Brain microvascular endothelial cell (primary cell): ENCODE results near the gene STX1A.
A peak's percentile ranks its signal among the peaks of the same experiment; 100 is the strongest.

ENCODE experiments used
- DNase-seq: peaks from one replicate; pipeline ENCODE4 v3.0.0-alpha.2; 2020
- H3K27ac ChIP-seq: fragments of 250-450 bp; sonication (Bioruptor Pico); 2 replicates; pipeline ENCODE4 v1.5.1; 2020; ENCODE audit warnings: mild to moderate bottlenecking, moderate library complexity
- H3K27me3 ChIP-seq: fragments of 250-450 bp; sonication (Bioruptor Pico); replicated peaks from 2 replicates; pipeline ENCODE4 v1.5.1; 2020; ENCODE audit warnings: mild to moderate bottlenecking
- H3K36me3 ChIP-seq: fragments of 250-450 bp; sonication (Bioruptor Pico); replicated peaks from 2 replicates; pipeline ENCODE4 v1.5.1; 2020; ENCODE audit warnings: mild to moderate bottlenecking
- H3K4me3 ChIP-seq: 2 replicates; pipeline ENCODE4 v1.5.1; 2011; ENCODE audit warnings: low read depth, mild to moderate bottlenecking, control low read depth, low read length, moderate library complexity
- in situ Hi-C: cut with HindIII; loops from 2 replicates; pipeline ENCODE4 v1.10.0; 2017; ENCODE audit warnings: low sequenced_read_pairs, low pct_ligation_motif_present
- TF ChIP-seq, protein P1 (sequence below): IDR thresholded peaks from 2 replicates; pipeline ENCODE4 v1.5.1; 2011; ENCODE audit warnings: low read depth, mild to moderate bottlenecking, moderate library complexity, low read length, control low read depth, inconsistent platforms; ENCODE audit errors: missing control alignments

The STX1A gene

DNA sequence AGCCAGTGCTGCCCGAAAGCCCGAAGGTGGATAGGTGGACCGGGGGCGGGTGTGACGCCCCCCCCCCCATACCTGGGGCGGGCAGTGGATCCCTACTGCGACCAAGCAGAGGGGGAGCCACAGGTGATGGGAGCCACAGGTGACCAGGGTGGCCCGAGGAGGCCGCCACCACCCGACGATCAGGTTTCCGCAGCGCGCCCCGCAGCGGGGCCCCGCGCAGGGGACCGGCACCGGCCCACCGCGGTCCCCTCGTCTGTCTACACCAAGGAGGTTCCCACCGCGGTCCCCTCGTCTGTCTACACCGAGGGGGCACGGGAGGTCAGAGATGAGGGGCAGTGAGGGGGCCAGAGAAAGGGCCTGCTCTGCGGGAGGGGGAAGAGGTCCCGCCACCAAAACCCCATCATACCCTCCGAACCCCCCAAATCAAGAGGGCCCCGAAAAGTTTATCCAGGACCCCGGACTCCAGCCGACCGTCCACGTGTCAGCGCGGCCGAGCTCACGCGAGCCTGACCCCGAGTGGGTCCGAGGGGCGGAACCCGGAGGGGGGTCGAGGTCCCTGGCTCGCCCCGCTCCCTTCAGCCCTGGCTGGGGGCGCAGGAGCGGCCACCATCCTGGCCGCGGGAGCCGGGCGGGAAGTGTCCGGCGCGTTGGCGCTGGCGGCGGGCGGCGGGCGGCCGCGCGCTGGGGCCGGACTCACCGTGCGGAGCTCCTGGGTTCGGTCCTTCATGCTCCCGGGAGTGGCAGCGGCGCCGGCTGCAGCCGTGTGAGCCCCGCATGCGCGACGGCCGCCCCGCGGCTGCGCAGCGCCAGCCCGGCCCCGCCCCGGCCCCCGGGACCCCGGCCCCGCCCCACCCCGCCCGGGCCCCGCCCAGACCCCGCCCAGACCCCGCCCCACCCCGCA, at the start of gene STX1A:
Gene STX1A, minus strand, starts transcription at position 765 of the 901 bp plus-strand sequence. Its CDS starts 38 bp downstream, at position 727.
- TF ChIP-seq, protein P1, sequence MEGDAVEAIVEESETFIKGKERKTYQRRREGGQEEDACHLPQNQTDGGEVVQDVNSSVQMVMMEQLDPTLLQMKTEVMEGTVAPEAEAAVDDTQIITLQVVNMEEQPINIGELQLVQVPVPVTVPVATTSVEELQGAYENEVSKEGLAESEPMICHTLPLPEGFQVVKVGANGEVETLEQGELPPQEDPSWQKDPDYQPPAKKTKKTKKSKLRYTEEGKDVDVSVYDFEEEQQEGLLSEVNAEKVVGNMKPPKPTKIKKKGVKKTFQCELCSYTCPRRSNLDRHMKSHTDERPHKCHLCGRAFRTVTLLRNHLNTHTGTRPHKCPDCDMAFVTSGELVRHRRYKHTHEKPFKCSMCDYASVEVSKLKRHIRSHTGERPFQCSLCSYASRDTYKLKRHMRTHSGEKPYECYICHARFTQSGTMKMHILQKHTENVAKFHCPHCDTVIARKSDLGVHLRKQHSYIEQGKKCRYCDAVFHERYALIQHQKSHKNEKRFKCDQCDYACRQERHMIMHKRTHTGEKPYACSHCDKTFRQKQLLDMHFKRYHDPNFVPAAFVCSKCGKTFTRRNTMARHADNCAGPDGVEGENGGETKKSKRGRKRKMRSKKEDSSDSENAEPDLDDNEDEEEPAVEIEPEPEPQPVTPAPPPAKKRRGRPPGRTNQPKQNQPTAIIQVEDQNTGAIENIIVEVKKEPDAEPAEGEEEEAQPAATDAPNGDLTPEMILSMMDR = no peak
- H3K27ac ChIP-seq = peak within 1 kb of the TSS; percentile 98
- DNase-seq = peak; percentile 44
- no peaks in the 10 kb centered on the region for H3K27me3 ChIP-seq
- peak within 1 kb of the TSS; percentile 88 for H3K4me3 ChIP-seq
- H3K36me3 ChIP-seq = peaks cover 23% of the 10 kb centered on the region
- in situ Hi-C loops = no loop called here

DNA sequence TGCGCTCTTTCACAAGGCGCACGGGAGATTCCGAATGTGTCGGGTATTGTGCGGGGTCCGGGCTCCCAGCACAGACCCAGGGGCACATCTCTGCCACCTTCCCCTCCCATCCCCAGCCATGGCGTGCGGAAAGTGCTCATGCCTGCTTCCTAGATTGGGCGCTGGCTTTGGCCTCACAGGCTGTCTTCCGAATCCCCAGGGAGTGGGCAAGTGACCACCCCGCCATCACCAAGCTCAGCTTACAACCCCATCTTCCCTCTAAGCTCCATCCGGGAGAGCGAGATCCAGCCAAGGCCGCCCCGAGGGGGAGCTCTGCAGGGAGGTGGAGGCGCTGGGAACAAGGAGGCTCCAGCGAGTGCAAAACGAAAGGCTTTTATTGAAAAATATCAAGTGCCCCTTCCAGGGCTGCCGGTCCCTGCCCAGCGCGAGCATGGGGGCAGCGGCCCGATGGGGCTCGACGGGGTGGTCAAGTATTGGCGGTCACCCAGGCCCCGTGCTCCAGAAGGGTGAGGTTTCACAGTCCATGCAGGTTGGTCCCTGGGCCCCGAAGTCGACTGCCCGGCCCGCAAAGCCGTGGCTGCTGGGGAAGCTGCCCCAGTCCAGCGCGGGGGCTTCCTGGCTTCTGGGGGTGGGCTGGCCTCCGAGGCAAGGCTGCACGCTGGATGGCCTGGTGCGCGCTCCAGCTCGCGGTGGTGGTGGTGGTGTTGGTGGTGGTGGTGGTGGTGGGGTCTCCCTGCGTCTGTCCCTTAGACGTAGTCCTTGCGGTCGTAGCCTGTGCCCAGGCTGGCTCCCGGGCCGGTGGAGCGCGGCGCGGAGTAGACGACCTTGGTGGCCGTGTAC, 49.4 kb upstream of the STX1A start:
- Histone ChIP-seq H3K27me3 (peaks cover 34% of the 10 kb centered on the region), H3K4me3 (no peak overlapping the region), H3K27ac (no peak overlapping the region), H3K36me3 (no peaks in the 10 kb centered on the region)
- in situ Hi-C loops = no loop called here
- DNase-seq = no peak
- TF ChIP-seq, protein P1 = no peak

GRCh38 chr7:73766556-73767229, 47.2 kb upstream of the STX1A start:
- Histone ChIP-seq H3K36me3 (no peaks in the 10 kb centered on the region), H3K4me3 (no peak overlapping the region), H3K27me3 (peaks cover 32% of the 10 kb centered on the region), H3K27ac (no peak overlapping the region)
- in situ Hi-C loops = no loop called here
- TF ChIP-seq, protein P1 = no peak
- DNase-seq = no peak

- TF ChIP-seq, protein P1 = no peak
- H3K4me3 ChIP-seq = no peak overlapping the region
- no peak overlapping the region for H3K27ac ChIP-seq
- in situ Hi-C loops = no loop called here
- H3K27me3 ChIP-seq = no peaks in the 10 kb centered on the region
- DNase-seq = no peak
- no peaks in the 10 kb centered on the region for H3K36me3 ChIP-seq
These were observed 43.2 kb upstream of the STX1A start for GRCh38 chr7:73762659-73762999.

- Histone ChIP-seq H3K27me3 (no peaks in the 10 kb centered on the region), H3K4me3 (no peak overlapping the region), H3K27ac (no peak overlapping the region), H3K36me3 (no peaks in the 10 kb centered on the region)
- DNase-seq = no peak
- in situ Hi-C loops = no loop called here
- TF ChIP-seq, protein P1 = no peak
These were observed 42.6 kb upstream of the STX1A start for GRCh38 chr7:73761854-73762658.
